Fibroblast of lung (primary cell): Measurements from ENCODE around the gene ZNF92. TPM values are rescaled to one million over a fixed set of nuclear protein-coding genes. Genes with fewer than 3 reads are reported as not detected.
"Not testable (repeated sequence)": the region's sequence is repeated elsewhere in the genome, so short reads cannot be mapped to it uniquely, and the experiment has no call there.

Experiments used
- DNase-seq, 2 donors: peaks; one replicate each; pipeline versions ENCODE4 v3.0.0 to v3.0.0-alpha.2; 2010; ENCODE audit warnings: low read depth in 2 of 2
- H2AFZ ChIP-seq: 2 replicates; pipeline ENCODE4 v1.5.1; 2012; ENCODE audit warnings: low read length, control low read depth, inconsistent platforms
- H3K27ac ChIP-seq: 2 replicates; pipeline ENCODE4 v1.5.1; 2011; ENCODE audit warnings: low read length, control low read depth; ENCODE audit not compliant: insufficient read depth
- H3K27me3 ChIP-seq: 2 replicates; pipeline ENCODE4 v1.5.1; 2011; ENCODE audit warnings: mild to moderate bottlenecking, low read length; ENCODE audit not compliant: control insufficient read depth, insufficient read depth
- H3K36me3 ChIP-seq: 2 replicates; pipeline ENCODE4 v1.5.1; 2011; ENCODE audit warnings: low read length; ENCODE audit not compliant: control insufficient read depth, insufficient read depth
- H3K4me1 ChIP-seq: 2 replicates; pipeline ENCODE4 v1.5.1; 2011; ENCODE audit warnings: low read length; ENCODE audit not compliant: control insufficient read depth, insufficient read depth; ENCODE audit errors: extremely low read depth
- H3K4me2 ChIP-seq: 2 replicates; pipeline ENCODE4 v1.5.1; 2011; ENCODE audit warnings: low read length, control low read depth; ENCODE audit not compliant: insufficient read depth; ENCODE audit errors: extremely low read depth
- H3K4me3 ChIP-seq, 4 experiments: fragments of 200-600 bp in 1 of 4; sonication (generic) in 1 of 4; replicated peaks in 1 of 4; 2 replicates each; pipeline ENCODE4 v1.5.1; 2011 to 2016; ENCODE audit warnings: low read length in 4 of 4, low read depth in 3 of 4, mild to moderate bottlenecking in 3 of 4, control low read depth in 2 of 4, inconsistent platforms in 1 of 4, mixed read lengths in 1 of 4; ENCODE audit not compliant: insufficient read depth in 1 of 4; ENCODE audit errors: control extremely low read depth in 1 of 4
- H3K79me2 ChIP-seq: 2 replicates; pipeline ENCODE4 v1.5.1; 2012; ENCODE audit warnings: mild to moderate bottlenecking, low read length, inconsistent platforms; ENCODE audit not compliant: control insufficient read depth, insufficient read depth
- H3K9ac ChIP-seq: 2 replicates; pipeline ENCODE4 v1.5.1; 2011; ENCODE audit warnings: mild to moderate bottlenecking, low read length, control low read depth; ENCODE audit not compliant: insufficient read depth
- H3K9me3 ChIP-seq: 2 replicates; pipeline ENCODE4 v1.5.1; 2012; ENCODE audit warnings: low read depth, low read length; ENCODE audit not compliant: control insufficient read depth, insufficient read depth
- H4K20me1 ChIP-seq: 2 replicates; pipeline ENCODE4 v1.5.1; 2011; ENCODE audit warnings: low read length; ENCODE audit not compliant: control insufficient read depth, insufficient read depth; ENCODE audit errors: extremely low read depth
- EZH2 ChIP-seq: IDR thresholded peaks from 2 replicates; pipeline ENCODE4 v1.5.1; 2012; ENCODE audit warnings: low read length, control low read depth, mild to moderate bottlenecking; ENCODE audit errors: missing control alignments
- polyA plus RNA-seq, 2 donors: library from polyadenylated mRNA; depleted of rRNA in 1 of 2; stranded (reverse) in 1 of 2; unstranded in 1 of 2; fragments of >200 nt; gene quantifications; 2 replicates each; pipeline ENCODE4 v1.2.1, GENCODE V29; 2011 to 2012; ENCODE audit warnings: missing spikeins in 1 of 2
- total RNA-seq: library from RNA; depleted of rRNA; stranded (reverse); fragments of >200 nt; gene quantifications from 2 replicates; pipeline ENCODE4 v1.2.1, GENCODE V29; 2014
- TF ChIP-seq, protein P1 (sequence below), 2 donors: IDR thresholded peaks in 1 of 2; conservative IDR thresholded peaks in 1 of 2; 1 replicate in 1 of 2; 2 replicates in 1 of 2; pipeline ENCODE4 v1.5.1; 2011 to 2012; ENCODE audit warnings: low read length in 2 of 2, control low read depth in 1 of 2, inconsistent platforms in 1 of 2, low read depth in 1 of 2, mild to moderate bottlenecking in 1 of 2

Gene ZNF92
- total and polyA plus RNA-seq, 2 donors (not counting 1 experiment from before 2014, with no cell fraction given) = 3.6 to 4.0 TPM

DNA sequence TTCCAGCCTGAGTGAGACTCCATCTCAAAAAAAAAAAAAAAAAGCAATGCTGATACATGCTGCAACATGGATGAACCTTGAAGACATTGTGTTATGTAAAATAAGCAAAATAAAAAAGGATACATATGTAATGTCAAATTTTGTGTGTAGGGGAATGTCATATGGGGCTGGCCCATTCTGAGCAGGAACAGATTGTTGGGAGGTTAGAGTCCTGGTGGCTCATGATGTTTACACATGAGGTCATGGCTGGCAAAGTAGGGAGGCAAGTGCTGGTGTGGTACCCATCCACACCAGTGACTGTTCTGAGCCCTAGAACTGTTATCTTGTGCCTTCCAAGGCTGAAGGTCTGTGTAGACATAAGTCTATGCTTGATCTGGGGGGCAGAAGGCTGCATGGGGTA, 37.6 kb downstream of the ZNF92 start:
- TF ChIP-seq, protein P1, sequence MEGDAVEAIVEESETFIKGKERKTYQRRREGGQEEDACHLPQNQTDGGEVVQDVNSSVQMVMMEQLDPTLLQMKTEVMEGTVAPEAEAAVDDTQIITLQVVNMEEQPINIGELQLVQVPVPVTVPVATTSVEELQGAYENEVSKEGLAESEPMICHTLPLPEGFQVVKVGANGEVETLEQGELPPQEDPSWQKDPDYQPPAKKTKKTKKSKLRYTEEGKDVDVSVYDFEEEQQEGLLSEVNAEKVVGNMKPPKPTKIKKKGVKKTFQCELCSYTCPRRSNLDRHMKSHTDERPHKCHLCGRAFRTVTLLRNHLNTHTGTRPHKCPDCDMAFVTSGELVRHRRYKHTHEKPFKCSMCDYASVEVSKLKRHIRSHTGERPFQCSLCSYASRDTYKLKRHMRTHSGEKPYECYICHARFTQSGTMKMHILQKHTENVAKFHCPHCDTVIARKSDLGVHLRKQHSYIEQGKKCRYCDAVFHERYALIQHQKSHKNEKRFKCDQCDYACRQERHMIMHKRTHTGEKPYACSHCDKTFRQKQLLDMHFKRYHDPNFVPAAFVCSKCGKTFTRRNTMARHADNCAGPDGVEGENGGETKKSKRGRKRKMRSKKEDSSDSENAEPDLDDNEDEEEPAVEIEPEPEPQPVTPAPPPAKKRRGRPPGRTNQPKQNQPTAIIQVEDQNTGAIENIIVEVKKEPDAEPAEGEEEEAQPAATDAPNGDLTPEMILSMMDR (conservative IDR thresholded peaks at IDR 0.05 in 1 of 2, IDR thresholded peaks at IDR 0.05 in 1 of 2; ENCODE audit: low read depth in 1 of 2, low read length in 2 of 2) = no peak
- TF ChIP-seq EZH2 = no peak
- H3K27ac ChIP-seq = no peak overlapping the region

GRCh38 chr7:65422670-65423069, 49.0 kb downstream of the ZNF92 start:
- Histone ChIP-seq H3K79me2 (no peaks in the 10 kb centered on the region), H3K36me3 (no peaks in the 10 kb centered on the region), H3K9me3 (no peaks in the 10 kb centered on the region), H3K27ac (no peak overlapping the region), H2AFZ (no peak overlapping the region), H3K4me3 (no peak overlapping the region), H3K4me1 (no peaks in the 10 kb centered on the region), H3K4me2 (no peak overlapping the region), H3K9ac (no peak overlapping the region), H3K27me3 (no peaks in the 10 kb centered on the region), H4K20me1 (no peaks in the 10 kb centered on the region)
- DNase-seq = no peak
- TF ChIP-seq, protein P1 (conservative IDR thresholded peaks at IDR 0.05 in 1 of 2, IDR thresholded peaks at IDR 0.05 in 1 of 2; ENCODE audit: low read depth in 1 of 2, low read length in 2 of 2) = no peak
- no peak for TF ChIP-seq EZH2

More for the DNA sequence above, 37.6 kb downstream of the ZNF92 start:
- H4K20me1 ChIP-seq = no peaks in the 10 kb centered on the region
- no peak overlapping the region for H3K9ac ChIP-seq
- H3K9me3 ChIP-seq = no peaks in the 10 kb centered on the region
- DNase-seq = no peak
- no peaks in the 10 kb centered on the region for H3K4me1 ChIP-seq
- no peaks in the 10 kb centered on the region for H3K79me2 ChIP-seq
- H3K27me3 ChIP-seq = no peaks in the 10 kb centered on the region
- no peaks in the 10 kb centered on the region for H3K36me3 ChIP-seq
- no peak overlapping the region for H3K4me2 ChIP-seq
- no peak overlapping the region for H3K4me3 ChIP-seq
- H2AFZ ChIP-seq = no peak overlapping the region

- not testable (repeated sequence) for H3K9ac ChIP-seq, H3K9me3 ChIP-seq, H3K4me3 ChIP-seq, DNase-seq, H4K20me1 ChIP-seq, H3K79me2 ChIP-seq, H3K27me3 ChIP-seq, H3K36me3 ChIP-seq, H3K4me2 ChIP-seq, H3K4me1 ChIP-seq, H2AFZ ChIP-seq, H3K27ac ChIP-seq
These were observed 49.6 kb downstream of the ZNF92 start for GRCh38 chr7:65423286-65423685.
